LNCaP clone FGC (cell line): ENCODE measurements around the gene OSBPL5.

ENCODE experiments used
- DNase-seq: peaks from one replicate; pipeline ENCODE4 v3.0.0-alpha.2; 2011; ENCODE audit warnings: low read depth
- H3K4me3 ChIP-seq: 2 replicates; pipeline ENCODE4 v1.5.1; 2011; ENCODE audit warnings: mild to moderate bottlenecking, low read depth, low read length, control low read depth
- TF ChIP-seq, protein P1 (sequence below): IDR thresholded peaks from 2 replicates; pipeline ENCODE4 v1.5.1; 2012; ENCODE audit warnings: mild to moderate bottlenecking; ENCODE audit not compliant: control insufficient read depth, insufficient read depth; ENCODE audit errors: extremely low read depth

OSBPL5 gene

DNA sequence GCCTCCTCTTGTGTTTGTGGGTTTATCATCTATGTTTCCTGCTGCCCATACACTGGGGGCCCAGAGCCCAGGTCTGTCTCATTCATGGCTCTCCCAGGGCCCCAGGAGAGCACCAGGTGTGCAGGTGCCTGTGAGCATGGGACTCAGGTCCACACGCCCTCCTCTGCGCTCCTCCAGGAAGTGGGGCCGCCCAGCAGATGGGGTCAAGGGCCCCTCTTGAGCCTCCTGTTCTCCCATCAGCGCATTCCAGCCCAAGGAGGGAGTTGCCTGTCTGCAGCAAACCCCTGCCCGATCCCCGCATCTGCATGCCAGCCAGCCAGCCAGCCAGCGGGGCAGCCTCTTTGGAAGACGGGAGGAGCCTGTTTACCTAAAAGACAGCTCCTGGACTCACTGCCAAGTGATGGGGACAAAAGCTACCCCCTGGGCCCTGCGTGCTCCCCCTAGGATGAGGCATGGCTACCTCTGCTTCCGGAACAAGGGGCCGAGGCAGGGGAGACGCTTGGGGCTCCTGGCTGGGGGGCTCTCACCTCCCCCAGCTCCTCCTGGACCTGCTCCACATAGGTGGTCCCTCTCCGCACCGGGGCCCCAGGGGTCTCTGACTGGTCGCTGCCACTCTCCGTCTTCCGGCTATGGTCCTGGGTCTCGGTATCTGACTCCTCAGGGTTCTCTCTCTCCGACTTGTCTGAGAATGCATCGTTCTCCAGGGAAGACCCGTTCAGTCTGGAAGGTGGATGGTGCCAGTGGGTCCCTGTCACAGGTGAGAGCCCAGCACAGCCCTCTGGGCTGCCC is 58.2 kb downstream of the OSBPL5 start:
- H3K4me3 ChIP-seq: no peak overlapping the region
- DNase-seq: no peak
- TF ChIP-seq, protein P1, sequence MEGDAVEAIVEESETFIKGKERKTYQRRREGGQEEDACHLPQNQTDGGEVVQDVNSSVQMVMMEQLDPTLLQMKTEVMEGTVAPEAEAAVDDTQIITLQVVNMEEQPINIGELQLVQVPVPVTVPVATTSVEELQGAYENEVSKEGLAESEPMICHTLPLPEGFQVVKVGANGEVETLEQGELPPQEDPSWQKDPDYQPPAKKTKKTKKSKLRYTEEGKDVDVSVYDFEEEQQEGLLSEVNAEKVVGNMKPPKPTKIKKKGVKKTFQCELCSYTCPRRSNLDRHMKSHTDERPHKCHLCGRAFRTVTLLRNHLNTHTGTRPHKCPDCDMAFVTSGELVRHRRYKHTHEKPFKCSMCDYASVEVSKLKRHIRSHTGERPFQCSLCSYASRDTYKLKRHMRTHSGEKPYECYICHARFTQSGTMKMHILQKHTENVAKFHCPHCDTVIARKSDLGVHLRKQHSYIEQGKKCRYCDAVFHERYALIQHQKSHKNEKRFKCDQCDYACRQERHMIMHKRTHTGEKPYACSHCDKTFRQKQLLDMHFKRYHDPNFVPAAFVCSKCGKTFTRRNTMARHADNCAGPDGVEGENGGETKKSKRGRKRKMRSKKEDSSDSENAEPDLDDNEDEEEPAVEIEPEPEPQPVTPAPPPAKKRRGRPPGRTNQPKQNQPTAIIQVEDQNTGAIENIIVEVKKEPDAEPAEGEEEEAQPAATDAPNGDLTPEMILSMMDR: no peak

DNA sequence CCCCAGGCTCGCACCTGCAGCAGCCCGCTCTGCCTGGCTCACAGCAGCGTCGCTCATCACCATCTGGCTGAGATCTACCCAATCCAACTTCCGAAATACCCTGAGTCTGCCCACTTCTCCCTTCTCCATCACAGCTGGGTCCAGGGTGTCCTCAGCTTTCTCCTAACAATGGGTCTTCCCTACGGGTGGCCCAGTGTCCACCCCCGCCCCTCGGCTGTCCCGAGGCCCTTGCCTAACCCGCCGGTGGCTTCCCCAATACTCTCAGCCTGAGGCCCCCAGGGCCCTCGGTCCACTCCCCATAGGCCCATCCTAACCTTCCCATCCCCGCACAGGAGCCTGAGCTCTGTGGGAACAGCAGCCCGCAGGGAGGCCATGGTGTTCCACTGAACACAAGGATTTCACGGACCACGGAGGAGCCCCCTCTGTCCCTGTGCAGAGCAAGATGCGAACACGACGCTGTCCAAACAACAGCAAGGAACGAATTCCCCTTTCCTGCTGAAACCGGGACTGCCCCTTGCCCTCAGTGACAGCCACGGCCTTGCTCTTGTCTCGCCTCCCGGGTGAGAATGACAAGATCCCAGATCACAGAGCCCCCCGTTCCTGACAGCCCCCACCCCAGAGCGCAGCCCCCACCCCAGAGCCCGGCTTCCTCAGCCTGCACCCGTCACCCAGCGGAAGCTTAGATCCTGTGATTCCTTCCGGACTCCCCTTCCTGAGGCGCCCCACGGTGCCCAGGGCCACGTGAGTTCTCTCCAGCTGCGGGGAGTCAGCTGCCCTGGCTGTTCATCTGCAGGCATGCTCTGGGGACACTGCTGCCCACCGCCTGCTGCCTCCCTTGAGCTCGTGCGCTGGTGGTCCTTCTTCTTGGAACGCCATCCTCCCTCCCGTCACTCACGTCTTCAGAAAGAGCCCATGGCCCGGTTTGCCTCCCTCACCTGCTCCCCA is 59.0 kb downstream of the OSBPL5 start:
- DNase-seq: no peak
- TF ChIP-seq, protein P1: no peak

DNA sequence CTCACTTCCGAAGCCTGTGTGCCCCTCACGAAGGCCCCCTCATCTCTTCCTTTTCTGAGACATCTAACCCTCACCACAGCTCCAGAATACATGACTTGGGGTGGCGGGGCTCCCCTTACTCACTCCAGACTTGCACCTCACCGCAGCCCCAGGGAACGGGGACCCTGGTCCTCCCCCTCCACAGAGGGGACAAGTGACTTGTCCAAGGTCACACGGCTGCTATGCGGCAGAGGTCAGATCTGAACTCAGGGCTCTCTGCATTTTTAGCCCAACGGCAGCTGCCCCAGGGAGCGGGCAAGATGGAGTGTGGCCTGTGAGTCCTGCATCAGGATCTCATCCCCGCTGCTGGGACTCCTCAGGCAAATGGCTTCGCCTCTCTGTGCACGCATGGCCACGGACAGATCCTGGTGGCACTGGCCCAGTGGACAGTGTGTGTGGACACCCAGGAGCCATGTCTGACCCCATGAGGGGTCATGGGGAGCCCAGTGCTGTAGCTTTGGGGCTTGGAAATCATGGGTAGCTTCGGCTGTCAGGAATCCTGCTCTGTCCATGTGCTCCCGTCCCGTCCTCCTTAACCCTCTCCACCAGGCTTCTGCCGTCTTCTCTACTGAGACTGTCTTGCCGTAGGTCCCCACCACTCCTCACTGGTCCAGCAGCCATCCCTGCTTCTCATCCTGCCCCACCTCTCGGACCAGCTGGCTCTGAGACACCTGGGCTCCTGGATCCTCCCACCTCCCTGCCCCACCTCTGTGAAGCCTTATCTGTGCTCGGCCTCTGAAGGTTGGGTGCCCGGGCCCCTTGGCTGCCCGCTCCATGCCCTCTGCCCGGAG is 59.9 kb downstream of the OSBPL5 start:
- no peak overlapping the region for H3K4me3 ChIP-seq
- TF ChIP-seq, protein P1: no peak
- no peak for DNase-seq

More for the DNA sequence above, 59.0 kb downstream of the OSBPL5 start:
- H3K4me3 ChIP-seq: no peak overlapping the region

DNA sequence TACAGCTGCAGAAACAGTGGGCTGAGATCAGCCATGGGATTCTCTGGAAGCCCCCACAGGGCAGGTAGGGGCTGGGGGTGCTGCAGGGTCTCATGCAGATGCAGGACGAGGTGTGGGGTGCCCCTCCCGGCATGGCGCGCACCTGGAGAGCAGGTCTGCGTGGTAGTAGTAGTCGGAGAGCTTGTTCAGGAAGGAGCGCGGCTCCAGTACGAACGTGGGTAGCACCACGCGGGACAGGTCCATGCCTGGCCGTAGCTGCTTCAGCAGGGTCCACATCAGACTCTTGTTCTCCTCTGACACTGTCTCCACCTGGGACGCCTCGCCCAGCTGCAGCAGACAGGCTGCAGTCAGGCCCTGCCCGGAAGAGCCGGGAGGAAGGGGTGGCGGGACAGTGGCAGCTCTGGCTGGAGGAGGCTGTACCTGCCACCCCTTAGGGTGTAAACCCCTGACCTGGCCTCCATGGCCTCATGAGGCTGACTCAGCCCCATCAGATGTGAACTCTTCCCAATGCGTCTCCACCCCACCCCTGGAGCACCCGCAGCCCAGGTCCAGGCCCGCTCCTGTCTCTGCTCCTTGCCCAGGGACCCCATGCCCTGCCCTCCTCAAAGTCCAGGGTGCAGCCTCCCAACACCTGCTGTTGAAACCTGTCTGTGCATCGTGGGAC is 60.9 kb downstream of the OSBPL5 start:
- no peak for DNase-seq
- TF ChIP-seq, protein P1: no peak
- no peak overlapping the region for H3K4me3 ChIP-seq

DNA sequence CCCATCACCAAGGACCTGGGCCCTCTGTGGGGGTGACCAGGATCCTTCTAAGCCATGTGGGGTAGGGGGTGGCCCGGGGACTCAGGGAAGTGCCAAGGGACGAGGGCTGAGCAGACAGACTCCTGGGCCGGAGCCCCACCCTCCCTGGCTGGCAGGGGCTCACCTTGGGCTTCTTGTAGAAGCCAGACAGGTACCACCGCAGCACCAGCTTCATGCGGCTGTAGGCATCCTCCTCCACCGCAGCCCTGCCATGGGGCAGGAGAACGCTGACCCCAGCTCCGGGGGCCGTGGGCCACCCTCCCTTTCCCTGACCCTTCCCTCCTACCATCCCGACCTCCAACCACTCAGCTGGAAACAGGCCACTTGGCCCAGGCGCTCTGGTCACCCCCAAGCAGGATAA is 62.0 kb downstream of the OSBPL5 start:
- TF ChIP-seq, protein P1: no peak
- no peak for DNase-seq
- H3K4me3 ChIP-seq: no peak overlapping the region

DNA sequence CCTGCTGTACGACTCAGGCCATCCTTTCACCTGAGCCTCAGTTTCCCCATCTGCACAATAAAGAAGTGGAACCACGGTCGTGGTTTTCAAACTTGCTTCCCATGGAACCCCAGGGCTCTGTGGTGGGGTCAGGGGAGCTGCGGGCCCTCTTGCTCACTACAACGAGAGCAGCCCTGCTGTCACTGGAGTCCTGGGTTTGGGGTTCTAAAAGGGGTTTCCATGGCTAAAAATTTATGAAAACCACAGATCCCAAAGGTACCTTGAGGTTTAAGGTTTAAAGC is 62.5 kb downstream of the OSBPL5 start:
- TF ChIP-seq, protein P1: no peak
- no peak overlapping the region for H3K4me3 ChIP-seq
- no peak for DNase-seq
